ENCODE measurements around the gene ZFTA. TPM values are rescaled to one million over a fixed set of nuclear protein-coding genes. Genes with fewer than 3 reads are reported as not detected.

ZFTA gene
- polyA plus RNA-seq, 1 donor (not counting 4 experiments of a cell fraction or from before 2014, with no cell fraction given) = 4.6 TPM

- H3K4me2 ChIP-seq (ENCODE audit: control insufficient read depth, extremely low read depth, insufficient read depth, low read depth, low read length) = no peak overlapping the region
- H3K9me1 ChIP-seq (ENCODE audit: control insufficient read depth, extremely low read depth, insufficient read depth, low read length) = peaks cover 2% of the 10 kb centered on the region
- TF ChIP-seq CTCF (optimal IDR thresholded peaks at IDR 0.05 in 1 of 3, IDR thresholded peaks at IDR 0.05 in 1 of 3, conservative IDR thresholded peaks at IDR 0.05 in 1 of 3; ENCODE audit: extremely low read depth in 1 of 3, insufficient read depth in 2 of 3, low read length in 3 of 3) (no peak), EZH2 (IDR thresholded peaks at IDR 0.05; ENCODE audit: low read length) (no peak)
- H3K79me2 ChIP-seq (ENCODE audit: control insufficient read depth, insufficient read depth, low read length) = peaks cover 4% of the 10 kb centered on the region
- no peaks in the 10 kb centered on the region for H3K4me1 ChIP-seq (ENCODE audit: control insufficient read depth, extremely low read depth, insufficient read depth, low read length)
- no peak overlapping the region for H3K9ac ChIP-seq (ENCODE audit: control insufficient read depth, extremely low read depth, insufficient read depth, low read length)
- no peaks in the 10 kb centered on the region for H4K20me1 ChIP-seq (ENCODE audit: control insufficient read depth, extremely low read depth, insufficient read depth, low read length)
- H2AFZ ChIP-seq (ENCODE audit: control insufficient read depth, low read length) = no peak overlapping the region
- H3K4me3 ChIP-seq (ENCODE audit: control insufficient read depth in 2 of 3, extremely low read depth in 1 of 3, insufficient read depth in 2 of 3, low read depth in 1 of 3, low read length in 3 of 3) = no peak overlapping the region
- FAIRE-seq = no peak
- no peaks in the 10 kb centered on the region for H3K36me3 ChIP-seq (ENCODE audit: control insufficient read depth in 2 of 2, extremely low read depth in 1 of 2, insufficient read depth in 2 of 2, low read length in 2 of 2)
- dilution Hi-C loops (cut with MboI; ENCODE audit: extremely low pct_ligation_motif_present, low sequenced_read_pairs) = no loop called here
- no peak for DNase-seq (ENCODE audit: low read depth, low spot score)
- no peaks in the 10 kb centered on the region for H3K9me3 ChIP-seq (ENCODE audit: control insufficient read depth, low read depth, low read length)
- H3K27me3 ChIP-seq (ENCODE audit: control insufficient read depth, extremely low read depth, insufficient read depth, low read length) = no peaks in the 10 kb centered on the region
- H3K27ac ChIP-seq (ENCODE audit: control insufficient read depth, insufficient read depth, low read length) = no peak overlapping the region
Measured at GRCh38 chr11:63720611-63721010, 48.0 kb downstream of the ZFTA start.

DNA sequence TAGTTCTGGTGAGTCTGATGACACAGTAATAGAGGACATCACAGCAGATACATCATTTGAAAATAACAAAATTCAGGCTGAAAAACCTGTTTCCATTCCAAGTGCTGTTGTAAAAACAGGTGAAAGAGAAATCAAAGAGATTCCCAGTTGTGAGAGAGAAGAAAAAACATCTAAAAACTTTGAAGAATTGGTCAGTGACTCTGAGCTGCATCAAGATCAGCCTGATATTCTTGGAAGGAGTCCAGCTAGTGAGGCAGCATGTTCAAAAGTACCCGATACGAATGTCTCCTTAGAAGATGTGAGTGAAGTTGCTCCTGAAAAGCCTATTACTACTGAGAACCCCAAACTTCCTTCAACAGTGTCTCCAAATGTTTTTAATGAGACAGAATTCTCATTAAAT, 48.6 kb downstream of the ZFTA start:
- no peak overlapping the region for H3K4me2 ChIP-seq (ENCODE audit: control insufficient read depth, extremely low read depth, insufficient read depth, low read depth, low read length)
- no peaks in the 10 kb centered on the region for H3K36me3 ChIP-seq (ENCODE audit: control insufficient read depth in 2 of 2, extremely low read depth in 1 of 2, insufficient read depth in 2 of 2, low read length in 2 of 2)
- H3K79me2 ChIP-seq (ENCODE audit: control insufficient read depth, insufficient read depth, low read length) = peaks cover 4% of the 10 kb centered on the region
- no peak for FAIRE-seq
- TF ChIP-seq CTCF (optimal IDR thresholded peaks at IDR 0.05 in 1 of 3, IDR thresholded peaks at IDR 0.05 in 1 of 3, conservative IDR thresholded peaks at IDR 0.05 in 1 of 3; ENCODE audit: extremely low read depth in 1 of 3, insufficient read depth in 2 of 3, low read length in 3 of 3) (no peak), EZH2 (IDR thresholded peaks at IDR 0.05; ENCODE audit: low read length) (no peak)
- no peaks in the 10 kb centered on the region for H3K4me1 ChIP-seq (ENCODE audit: control insufficient read depth, extremely low read depth, insufficient read depth, low read length)
- no peak overlapping the region for H3K9ac ChIP-seq (ENCODE audit: control insufficient read depth, extremely low read depth, insufficient read depth, low read length)
- no peaks in the 10 kb centered on the region for H4K20me1 ChIP-seq (ENCODE audit: control insufficient read depth, extremely low read depth, insufficient read depth, low read length)
- DNase-seq (ENCODE audit: low read depth, low spot score) = no peak
- no peak overlapping the region for H2AFZ ChIP-seq (ENCODE audit: control insufficient read depth, low read length)
- dilution Hi-C loops (cut with MboI; ENCODE audit: extremely low pct_ligation_motif_present, low sequenced_read_pairs) = no loop called here
- H3K9me3 ChIP-seq (ENCODE audit: control insufficient read depth, low read depth, low read length) = no peaks in the 10 kb centered on the region
- H3K9me1 ChIP-seq (ENCODE audit: control insufficient read depth, extremely low read depth, insufficient read depth, low read length) = peaks cover 2% of the 10 kb centered on the region
- H3K27me3 ChIP-seq (ENCODE audit: control insufficient read depth, extremely low read depth, insufficient read depth, low read length) = no peaks in the 10 kb centered on the region
- H3K27ac ChIP-seq (ENCODE audit: control insufficient read depth, insufficient read depth, low read length) = no peak overlapping the region
- H3K4me3 ChIP-seq (ENCODE audit: control insufficient read depth in 2 of 3, extremely low read depth in 1 of 3, insufficient read depth in 2 of 3, low read depth in 1 of 3, low read length in 3 of 3) = no peak overlapping the region
